Kasumi-1 (cell line): ENCODE results near the gene STX19.
"Not testable (repeated sequence)": the region's sequence is repeated elsewhere in the genome, so short reads cannot be mapped to it uniquely, and the experiment has no call there.

ENCODE experiments used
- DNase-seq, 2 experiments: peaks; one replicate each; lab custom pipeline; 2025; lab: John Stamatoyannopoulos, UW

Gene STX19

GRCh38 chr3:93973131-93974126, 55.0 kb downstream of the STX19 start, which contains the start of gene PROS1:
PROS1 (minus strand) TSS chr3:93973896; CDS start chr3:93973749, 147 bp downstream.
- DNase-seq = peak; percentile 78 to 82

GRCh38 chr3:93969997-93970396, 58.4 kb downstream of the STX19 start:
- no peak for DNase-seq

- DNase-seq = no peak
These were observed 59.0 kb downstream of the STX19 start for GRCh38 chr3:93969443-93969842.

- not testable (repeated sequence) for DNase-seq
These were observed 63.3 kb downstream of the STX19 start for GRCh38 chr3:93965106-93965505.
